IPS-11a (cell line): ENCODE measurements around the gene CSNK1G1.

Experiments used
- H3K4me3 ChIP-seq: one replicate; pipeline ENCODE4 v1.5.1; 2013; ENCODE audit warnings: low read depth, low read length, control low read depth

Gene CSNK1G1

DNA sequence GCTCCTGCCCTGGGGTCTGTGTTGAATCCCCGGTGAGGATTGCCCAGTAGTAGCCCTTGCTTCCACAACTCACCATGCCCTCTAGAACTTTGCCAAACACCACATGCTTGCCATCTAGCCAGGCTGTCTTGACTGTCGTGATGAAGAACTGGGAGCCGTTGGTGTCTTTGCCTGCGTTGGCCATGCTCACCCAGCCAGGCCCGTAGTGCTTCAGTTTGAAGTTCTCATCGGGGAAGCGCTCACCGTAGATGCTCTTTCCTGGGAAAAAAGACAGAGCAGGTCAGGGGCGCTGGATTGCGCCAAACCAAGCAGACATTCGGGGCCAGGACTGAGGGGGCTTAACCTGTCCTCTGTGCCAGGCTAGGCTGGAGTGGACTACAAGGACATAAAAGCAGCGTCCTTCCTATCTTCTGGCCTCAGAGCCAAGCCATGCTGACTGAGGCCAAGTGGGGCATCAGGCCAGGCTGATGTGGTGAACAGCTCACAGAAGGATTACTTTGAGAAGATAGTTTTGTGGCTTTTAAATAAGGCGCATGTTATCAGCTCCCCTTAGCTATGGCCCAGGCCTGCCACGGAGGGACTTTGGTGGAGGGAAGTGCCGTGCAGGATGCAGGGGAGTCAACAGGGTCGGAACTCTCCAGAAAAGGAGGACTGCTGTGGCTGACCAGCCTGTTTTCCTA, 199.2 kb downstream of the CSNK1G1 start:
- no peak overlapping the region for H3K4me3 ChIP-seq

DNA sequence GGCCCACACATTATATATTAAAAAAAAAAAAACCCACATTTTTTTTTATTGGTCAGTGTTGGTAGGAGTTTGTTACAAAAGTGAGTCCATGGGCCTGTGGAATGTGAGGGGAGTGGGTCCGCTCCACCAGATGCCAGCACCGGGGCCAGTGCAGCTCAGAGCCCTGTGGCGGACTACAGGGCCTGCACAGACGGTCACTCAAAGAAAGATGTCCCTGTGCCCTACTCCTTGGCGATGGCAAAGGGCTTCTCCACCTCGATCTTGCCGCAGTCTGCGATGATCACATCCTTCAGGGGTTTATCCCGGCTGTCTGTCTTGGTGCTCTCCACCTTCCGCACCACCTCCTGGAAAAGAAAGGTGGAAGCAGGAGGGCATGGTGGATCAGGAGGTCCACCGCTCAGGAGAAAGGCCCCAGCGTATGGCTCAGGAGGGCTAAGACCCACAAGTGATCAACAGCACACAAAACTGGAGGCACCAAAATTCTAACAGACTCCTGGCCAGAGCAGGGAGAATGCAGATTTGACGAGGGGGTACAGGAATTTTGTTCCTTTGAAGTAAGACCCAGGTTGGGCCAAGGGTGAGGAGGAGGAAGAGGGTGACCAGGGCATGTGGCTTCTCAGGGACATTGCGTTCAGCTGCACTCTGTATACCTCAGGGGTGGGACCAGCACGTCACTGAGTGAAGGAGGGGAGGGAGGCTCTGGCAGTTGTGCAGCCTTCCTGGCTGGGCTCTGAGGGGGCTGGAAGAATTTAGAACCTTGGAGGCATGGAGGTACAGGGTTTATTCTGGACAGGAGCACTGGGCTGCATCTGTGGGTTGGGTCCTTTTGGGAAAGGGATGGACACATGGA, 199.9 kb downstream of the CSNK1G1 start:
- no peak overlapping the region for H3K4me3 ChIP-seq

DNA sequence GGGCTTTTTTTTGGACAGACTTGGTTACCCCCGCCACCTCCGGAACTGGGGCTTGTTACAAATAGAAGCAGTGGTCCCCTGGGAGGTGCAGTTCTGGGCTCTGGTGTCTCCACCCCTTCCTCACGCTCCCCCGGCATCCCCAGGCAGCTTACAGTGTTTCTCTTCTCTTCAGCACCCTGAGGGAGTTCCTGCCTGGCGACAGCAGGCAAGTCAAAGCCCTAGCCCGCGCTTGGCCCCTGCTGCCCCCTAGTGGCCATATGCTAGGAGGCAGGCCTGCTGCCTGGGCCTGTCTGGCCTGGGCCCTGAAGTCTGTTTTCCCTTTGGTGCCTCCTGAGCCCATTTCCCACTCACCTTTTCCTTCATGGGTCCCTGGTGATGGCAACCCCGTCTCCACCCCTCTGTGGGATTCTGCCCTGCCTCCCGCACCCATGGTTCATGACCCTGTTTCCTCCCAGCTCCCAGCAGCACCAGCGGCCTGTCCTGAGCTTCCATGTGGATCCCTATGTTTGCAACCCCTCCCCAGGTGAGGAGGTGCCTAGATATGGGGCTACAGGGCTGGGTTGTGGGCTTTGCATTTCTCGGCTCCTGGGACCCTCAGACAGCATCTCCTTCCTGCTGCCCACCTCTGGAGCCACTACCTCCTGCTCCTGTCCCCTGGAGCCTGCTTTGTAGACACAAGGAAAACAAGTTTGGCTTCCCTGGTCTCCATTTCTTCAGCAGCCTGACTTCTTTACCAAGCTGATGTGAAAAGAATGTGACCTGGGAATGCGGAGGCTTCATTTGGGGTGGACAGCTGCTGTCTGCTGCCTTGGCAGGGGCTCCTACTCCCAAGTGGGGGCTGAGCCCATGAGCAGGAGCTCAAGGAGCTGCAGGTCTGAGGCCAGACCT, 202.2 kb downstream of the CSNK1G1 start:
- peak overlapping the region; percentile 4 for H3K4me3 ChIP-seq

DNA sequence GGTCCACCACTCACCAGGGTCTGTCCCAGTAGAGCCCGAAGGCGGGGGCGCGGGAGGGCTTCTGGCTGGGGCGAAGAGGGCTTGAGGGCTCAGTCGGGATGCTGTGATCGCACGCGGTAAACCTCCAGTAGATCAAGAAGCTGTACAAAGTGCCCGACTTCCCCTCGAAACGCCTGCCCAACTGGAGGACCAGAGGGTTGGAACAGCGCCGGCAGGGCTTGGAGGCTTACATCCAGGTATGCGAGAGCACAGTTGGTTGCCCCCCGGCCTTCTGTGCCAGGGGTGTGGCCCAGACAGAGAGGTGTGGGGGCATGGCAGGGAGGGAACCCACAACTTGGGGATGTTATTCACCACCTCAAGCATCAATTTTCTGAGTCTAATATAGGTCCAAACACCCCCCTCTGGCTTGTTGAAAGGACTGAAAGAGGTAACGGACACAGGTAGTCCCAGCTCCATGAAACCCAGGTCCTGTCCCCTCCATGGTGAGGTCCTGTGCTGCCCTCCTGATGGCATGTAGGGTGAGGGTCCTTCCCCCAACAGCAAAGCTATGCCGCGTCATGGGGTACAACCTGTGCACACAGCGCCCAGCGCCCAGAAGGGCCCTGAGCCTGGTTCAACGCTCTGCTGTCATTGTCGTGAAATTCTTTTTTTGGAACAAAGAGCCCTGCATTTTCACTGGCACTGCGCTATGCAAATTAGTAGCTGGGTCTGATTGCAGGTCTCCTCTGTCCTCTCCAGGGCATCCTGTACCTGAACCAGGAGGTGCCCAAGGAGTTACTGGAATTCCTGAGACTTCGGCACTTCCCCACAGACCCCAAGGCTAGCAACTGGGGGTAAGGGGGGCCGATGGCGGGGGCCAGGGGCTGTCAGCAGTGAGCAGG, 203.2 kb downstream of the CSNK1G1 start:
- peak overlapping the region; percentile 58 for H3K4me3 ChIP-seq

DNA sequence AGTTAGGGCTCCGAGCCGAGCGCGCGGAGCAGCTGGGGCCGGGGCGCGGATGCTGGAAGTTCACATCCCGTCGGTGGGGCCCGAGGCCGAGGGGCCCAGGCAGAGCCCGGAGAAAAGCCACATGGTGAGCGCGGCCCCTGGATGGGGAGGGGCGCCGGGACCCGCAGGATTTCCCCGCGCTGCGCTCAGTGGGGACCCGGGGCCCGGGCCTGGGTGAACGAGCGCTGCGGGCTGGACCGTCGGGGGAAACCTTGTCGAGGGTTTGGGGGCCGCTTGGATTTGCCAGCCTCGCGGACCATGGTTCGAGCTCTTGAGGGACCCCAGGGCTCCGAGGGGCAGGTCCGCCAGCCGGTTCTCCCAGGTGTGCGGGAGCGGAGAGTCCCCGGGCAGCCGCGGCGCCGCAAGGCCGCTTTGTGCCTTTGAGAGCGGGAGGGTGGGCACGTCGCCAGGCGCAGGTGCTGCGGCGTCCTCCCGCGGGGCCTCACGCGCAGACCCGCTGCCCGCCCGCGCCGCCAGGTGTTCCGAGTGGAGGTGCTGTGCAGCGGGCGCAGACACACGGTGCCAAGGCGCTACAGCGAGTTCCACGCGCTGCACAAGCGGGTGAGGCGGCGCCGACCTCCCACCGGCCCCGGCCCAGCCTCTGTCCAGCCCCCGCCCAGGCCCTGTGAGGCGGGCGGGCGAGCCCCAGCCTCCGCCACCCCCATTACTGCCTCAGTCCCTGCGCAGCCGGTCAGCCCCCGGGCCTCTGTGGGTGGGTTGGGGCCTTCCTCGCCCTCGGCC, 204.1 kb downstream of the CSNK1G1 start, which contains the start of gene SNX22:
SNX22 (plus strand) TSS at position 5 of the 780 bp plus-strand sequence; CDS start at position 50, 45 bp downstream.
- H3K4me3 ChIP-seq: peak within 1 kb of the TSS; percentile 58

DNA sequence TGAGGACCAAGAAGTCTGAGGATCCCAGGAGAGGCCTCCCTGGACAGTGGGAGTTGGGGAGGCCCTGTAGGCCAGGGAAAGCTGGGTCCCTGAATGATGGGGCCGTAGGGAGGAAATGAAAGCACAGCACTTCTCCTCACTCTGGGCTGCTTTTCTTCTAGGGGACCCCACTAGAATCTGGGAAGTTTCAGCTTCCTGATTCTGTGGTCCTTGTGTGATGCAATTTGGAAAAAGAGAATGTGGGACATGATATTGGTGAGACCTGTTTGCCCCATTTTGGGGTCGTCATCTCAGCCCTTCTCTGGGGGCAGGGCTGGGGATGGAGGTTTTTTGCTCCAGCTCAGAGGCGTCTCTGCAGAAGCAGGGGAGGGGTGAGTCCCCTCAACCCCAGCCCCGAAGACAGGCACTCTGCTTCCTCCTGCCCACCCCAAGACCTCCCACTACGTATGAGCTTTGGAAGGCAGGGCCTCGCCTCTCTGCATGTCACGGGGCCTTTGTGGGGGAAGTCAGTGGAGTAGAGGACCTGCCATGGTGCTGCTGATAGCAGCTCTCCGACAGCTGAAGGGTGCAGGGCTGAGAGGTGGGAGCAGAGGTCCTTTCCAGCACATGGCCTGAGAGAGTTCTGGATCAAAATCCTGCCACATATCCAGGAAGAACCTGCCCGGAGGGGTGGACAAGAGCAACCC, 205.9 kb downstream of the CSNK1G1 start:
- no peak overlapping the region for H3K4me3 ChIP-seq

DNA sequence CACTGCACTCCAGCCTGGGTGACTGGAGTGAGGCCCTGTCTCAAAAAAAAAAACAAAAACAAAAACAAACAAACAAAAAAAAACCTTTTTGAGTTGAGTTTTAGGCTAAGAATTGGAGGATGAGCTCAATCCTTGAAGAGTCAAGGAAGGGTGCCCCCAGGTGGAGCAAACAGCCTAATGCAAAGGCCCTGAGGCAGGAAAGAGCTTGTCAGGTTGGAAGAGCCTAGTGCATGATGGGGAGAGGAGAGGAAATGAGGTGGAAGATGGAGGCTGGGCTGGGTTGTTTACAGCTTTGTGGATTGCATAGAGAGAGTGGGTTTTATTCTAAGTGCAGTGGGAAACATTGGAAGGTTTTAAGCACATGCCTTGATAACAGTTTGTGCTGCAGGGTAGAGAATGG, 206.5 kb downstream of the CSNK1G1 start:
- no peak overlapping the region for H3K4me3 ChIP-seq

DNA sequence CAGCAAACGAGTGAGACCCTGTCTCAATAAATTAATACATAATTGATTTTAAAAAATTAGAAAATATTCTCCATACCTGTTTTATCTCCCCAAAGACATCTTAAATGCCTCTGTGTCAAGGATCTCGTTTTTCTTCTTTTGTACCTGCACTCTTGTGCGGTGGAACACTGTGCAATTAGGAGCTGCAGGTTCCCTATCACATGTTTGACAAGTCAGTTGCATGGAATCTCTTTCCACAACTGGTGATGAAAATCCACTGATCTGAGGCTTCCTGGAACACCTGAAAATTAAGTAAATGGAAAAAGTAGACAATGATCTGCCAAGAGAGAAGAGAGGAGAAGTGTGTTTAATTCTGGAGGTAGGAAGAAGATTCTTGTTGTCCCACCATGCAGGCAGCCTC, 207.4 kb downstream of the CSNK1G1 start:
- no peak overlapping the region for H3K4me3 ChIP-seq

DNA sequence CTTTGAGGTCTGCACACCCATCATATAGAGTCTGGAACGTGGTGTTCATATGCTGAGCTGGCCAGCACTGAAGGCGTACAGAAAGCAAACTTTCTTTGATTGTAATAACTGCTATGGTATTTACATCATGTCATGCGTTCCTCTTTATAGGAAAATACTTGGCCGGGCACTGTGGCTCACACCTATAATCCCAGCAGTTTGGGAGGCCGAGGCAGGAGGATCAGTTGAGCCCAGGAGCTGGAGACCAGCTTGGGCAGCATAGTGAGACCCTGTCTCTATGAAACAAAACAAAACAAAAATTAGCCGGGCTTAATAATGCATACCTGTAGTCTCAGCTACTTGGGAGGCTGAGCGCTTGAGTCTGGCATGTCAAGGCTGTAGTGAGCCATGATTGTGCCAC, 207.8 kb downstream of the CSNK1G1 start:
- H3K4me3 ChIP-seq: no peak overlapping the region

DNA sequence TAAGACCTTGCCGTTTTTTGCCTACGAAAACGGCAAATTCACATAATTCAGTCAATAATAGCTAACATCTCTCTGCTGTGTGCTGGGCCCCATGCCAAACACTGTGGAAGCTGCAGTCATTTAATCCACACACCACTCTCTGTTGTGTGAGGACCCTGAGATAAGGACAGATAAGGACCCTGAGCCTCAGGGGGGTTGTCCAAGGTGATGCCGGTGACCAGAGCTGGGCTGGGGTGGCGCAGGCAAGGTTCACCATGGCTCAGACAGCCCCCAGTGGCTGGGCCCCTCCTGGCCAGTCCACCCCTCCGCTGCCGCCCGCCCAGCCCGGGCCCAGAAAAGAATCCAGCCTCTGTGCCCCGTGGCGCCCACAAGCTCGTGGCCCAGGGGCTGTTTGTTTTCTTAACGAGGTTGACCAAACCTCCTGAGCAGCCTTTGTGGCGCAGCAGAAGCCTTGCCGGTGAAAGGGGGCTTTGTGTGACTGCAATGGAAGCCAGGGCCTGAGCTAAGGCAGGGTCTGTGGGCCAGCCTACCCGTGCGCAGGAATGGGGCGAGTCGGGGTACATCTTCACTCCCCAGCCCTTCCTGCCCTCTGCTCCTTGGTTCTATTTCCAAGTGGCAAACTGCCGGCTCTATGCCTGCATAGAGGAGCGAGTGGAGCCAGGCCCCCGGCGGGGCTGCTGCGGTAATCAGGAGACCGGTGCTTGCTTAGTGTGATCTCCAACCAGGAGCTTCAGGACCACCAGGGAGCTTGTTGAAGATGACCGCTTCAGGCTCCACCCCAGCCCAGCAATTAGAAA, 208.9 kb downstream of the CSNK1G1 start:
- no peak overlapping the region for H3K4me3 ChIP-seq

DNA sequence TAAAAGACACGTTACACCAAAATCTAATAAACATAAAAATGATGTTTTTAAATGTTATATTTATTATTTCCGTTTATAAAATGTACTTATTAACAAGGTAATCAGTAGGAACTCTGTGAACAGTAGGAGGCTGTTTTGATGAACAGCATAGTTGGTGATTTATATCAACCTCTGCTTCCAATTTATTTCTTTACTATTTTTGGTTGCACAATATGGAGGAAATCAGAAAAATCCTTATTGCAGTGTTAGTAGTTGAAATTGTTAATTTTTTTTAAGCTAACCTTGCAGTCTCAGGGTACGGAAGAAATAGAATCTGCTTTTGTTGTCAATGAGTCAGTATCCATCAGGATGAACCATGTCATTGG, 209.5 kb downstream of the CSNK1G1 start:
- no peak overlapping the region for H3K4me3 ChIP-seq

DNA sequence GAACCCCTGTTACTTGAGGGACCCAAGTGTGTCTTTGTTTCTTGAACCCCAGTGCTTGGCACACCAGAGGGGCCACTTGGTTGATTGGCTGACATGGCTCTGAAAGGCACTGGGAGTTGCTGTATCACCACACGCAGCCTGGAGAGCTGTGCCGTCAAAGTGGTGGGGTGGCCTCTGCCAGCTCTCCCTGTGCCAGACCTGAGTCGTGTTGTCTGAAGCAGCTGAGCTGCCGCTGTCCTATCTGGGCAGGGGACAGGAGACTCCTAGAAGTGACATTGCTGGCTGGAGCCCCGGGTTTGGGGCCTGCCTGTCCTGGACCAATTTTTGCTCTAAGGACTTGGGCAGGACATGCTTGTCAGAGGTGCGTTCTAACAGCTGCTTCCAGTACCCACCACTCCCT, 209.9 kb downstream of the CSNK1G1 start:
- no peak overlapping the region for H3K4me3 ChIP-seq

DNA sequence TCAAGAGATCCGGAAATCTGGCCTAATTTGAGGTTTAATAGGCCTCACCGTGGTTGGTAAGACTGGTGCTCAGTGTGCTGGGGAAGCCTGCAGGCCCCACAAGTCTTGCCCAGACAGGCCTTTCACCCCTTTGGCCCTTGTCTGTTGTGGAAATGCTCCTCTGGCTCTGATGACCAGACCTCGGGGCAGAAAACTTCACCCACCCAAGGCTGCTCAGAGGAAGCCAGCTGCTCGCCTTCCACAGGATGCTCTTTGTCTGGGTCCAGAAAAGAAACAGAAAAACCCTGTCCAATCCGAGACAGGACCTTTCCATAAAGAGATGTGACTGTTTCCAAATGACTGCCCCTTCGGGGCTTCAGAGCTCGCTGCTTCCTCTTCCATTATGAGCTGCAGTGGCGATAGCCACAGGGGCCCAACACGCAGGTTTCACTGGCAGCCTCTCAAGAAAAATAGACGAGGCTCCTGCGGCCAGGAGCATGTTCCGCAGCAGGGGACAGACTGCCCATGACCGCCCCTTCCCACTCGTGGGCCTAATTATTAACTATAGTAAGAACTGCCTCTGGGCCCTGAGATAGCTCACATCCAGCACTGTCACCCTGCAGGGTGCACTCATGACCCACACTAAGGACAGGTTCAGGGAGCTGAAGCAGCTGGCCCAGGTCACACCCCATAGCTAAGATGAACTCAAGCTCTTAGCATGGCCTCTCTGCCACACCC, 211.2 kb downstream of the CSNK1G1 start:
- H3K4me3 ChIP-seq: no peak overlapping the region

DNA sequence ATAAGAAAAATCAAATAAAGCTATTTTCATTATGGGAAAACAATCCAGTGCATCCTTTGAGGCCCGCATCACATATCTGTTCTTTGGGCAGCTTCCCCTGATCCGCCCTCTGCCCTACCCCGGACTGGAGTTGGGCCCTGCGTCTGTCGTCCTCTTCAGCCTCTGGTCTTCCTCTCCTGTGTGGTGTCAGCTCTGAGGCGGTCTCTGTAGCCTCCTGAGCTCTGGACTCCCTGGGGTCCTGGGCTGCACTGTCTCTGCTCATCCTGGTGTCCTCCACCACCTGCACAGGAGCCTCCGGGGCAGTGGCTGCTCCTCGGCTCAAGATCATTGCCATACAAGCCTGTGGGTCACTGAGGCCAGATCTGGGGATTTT, 211.8 kb downstream of the CSNK1G1 start:
- H3K4me3 ChIP-seq: no peak overlapping the region

DNA sequence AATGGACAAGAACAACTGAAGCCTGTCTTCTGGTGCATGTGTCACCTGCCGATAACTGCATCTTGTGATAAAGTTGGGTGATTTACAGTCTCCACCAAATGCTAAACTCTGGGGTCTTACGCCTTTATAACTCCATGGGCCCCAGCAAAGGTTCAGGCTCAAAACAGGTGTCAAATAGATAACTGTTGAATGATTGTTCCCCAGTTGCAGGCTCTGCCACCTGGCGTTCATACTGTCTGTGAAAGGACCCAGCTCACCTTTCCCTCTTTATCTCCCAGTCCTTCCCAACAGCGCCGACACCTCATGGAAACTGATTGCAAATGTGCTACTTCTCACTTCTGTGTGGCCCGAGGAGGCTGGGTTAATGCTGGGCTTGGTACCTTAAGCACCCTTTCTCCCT, 212.7 kb downstream of the CSNK1G1 start:
- no peak overlapping the region for H3K4me3 ChIP-seq

DNA sequence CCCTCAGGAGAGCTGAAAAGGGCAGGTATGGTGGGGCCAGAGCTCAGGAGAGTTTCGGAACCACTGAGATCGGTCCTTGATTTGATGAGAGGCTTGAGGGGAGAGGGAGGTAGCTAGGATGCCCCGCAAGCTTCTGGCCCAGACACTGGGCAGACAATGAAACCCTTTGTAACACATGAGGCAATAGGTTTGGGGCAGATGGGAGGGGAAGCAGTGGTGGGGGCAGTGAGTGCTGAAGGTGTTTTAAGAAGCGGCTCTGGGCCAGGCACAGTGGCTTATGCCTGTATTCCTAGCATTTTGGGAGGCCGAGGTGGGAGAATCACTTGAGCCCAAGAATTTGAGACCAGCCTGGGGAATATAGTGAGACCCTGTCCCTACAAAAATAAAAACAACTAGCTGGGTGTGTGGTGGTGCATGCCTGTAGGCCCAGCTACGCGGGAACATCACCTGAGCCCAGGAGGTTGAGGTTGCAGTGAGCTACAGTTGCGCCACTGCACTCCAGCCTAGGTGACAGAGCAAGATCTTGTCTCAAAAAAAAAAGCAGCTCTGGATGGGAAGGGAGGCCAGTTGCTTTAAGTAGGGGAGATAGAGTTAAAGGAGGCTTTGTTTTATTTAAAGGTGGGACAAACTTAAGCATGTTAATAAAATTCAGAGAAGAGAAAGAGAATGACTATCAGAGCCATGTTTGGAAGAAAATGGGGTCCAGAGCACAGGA, 214.0 kb downstream of the CSNK1G1 start:
- no peak overlapping the region for H3K4me3 ChIP-seq

DNA sequence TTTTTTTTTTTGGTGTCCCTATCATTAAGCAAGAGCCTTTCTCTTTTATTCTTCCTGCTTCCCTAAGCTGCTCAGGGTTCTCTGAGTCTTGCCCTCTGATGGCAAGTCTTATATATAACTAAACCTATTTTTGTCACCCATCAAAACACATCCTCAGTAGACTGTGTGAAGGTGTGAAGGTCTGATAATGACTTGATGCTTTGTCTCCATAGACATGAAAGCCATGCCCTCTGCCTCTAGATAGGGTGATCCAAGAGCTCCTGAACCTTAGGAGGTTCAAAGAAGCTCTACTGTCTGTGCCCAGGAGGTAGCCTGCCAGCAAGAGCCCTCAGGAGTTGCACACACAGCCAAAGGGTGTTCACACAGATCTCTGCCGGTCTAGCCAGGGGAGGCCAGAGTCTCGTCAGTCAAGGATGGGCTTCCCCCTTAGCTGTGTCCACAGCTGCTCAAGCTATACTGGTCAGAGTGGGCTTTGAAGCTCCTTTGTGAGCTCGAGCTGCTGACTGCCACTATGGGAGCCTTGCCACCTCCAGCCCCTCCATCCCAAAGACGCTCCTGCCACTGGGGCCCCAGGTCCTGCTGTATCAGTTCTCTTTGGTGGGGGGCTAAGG, 217.5 kb downstream of the CSNK1G1 start:
- H3K4me3 ChIP-seq: no peak overlapping the region
